Measurements from ENCODE around the gene TK2.

TK2 gene

DNA sequence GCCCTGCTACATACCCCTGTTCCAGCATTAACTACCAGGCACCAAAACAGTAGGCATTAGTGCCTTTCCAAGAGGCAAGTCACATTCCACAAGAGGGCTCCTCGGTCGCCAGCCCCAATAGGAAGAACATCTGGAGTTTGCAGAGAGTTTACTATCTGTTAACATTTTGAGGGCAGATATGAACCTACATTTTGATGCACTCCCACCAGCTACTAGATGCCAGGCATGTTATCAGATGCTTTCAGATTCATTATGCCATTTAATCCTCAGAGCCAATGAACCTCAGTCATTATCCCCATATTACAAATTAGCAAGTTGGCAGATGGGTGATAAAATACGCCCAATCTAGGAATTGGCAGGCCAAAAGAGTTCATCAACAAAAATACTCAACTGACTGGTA, 25.1 kb upstream of the TK2 start:
- H4K20me1 ChIP-seq (ENCODE audit: insufficient read depth, low read length) = no peaks in the 10 kb centered on the region
- TF ChIP-seq EZH2 (optimal IDR thresholded peaks at IDR 0.05; ENCODE audit: low read depth, low read length) = no peak
- DNase-seq = no peak
- H3K9me3 ChIP-seq (replicated peaks; ENCODE audit: insufficient read depth, low read length) = no peaks in the 10 kb centered on the region
- no peak overlapping the region for H3K4me3 ChIP-seq (ENCODE audit: low read length)
- H2AFZ ChIP-seq (ENCODE audit: low read length) = no peak overlapping the region
- no peaks in the 10 kb centered on the region for H3K4me1 ChIP-seq (ENCODE audit: low read length)
- no peaks in the 10 kb centered on the region for H3K9me2 ChIP-seq (replicated peaks; ENCODE audit: insufficient read depth, low read length)
- H3K27me3 ChIP-seq (replicated peaks; ENCODE audit: insufficient read depth, low read length) = no peaks in the 10 kb centered on the region
- H3K9ac ChIP-seq (ENCODE audit: low read length) = no peak overlapping the region
- H3K27ac ChIP-seq (ENCODE audit: low read length) = no peak overlapping the region
- no peaks in the 10 kb centered on the region for H3K36me3 ChIP-seq (replicated peaks; ENCODE audit: insufficient read depth, low read length)
- H3K4me2 ChIP-seq (ENCODE audit: low read depth, low read length) = no peak overlapping the region
- no peaks in the 10 kb centered on the region for H3F3A ChIP-seq (ENCODE audit: insufficient read depth, low read length)
- no peaks in the 10 kb centered on the region for H3K79me2 ChIP-seq (ENCODE audit: low read length)

DNA sequence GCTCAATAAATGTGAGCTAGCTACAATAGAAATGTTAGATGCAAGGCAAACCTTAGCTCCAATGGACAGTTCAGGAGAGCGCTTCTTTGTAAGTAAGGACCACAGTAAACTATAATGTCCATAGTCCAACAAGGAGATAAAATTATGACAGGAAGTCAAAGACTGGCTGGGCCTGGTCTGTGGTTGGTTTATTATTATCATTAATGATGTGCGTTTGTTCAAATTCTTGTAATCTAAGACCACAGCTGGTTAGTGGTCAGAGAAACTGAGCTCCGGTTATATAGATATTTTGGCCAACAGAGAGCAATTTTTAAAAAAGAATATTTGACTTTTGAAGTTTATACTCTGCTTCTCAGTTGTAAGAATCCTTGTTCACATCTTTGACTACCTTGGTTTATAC, 24.6 kb upstream of the TK2 start:
- no peaks in the 10 kb centered on the region for H3K4me1 ChIP-seq (ENCODE audit: low read length)

DNA sequence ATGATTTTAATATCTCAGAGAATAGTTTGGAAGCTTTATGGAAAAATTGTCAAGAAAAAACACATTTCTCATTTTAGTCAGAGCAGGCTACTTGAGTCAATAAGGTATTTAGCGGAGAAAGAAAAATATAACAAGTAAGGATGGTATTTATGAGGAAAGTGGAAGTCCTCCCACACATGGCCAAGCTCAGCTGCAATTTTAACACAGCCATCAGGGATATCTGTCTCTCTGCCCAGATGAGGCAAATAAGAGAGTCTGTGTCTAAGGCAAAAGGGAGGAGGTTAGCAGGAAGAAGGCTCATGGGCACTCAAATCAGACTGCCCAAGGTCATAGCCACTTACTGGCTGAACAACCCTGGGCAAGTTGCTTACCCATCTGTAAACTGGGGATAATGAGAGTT, 24.2 kb upstream of the TK2 start:
- Histone ChIP-seq H4K20me1 (ENCODE audit: insufficient read depth, low read length) (no peaks in the 10 kb centered on the region), H3K36me3 (replicated peaks; ENCODE audit: insufficient read depth, low read length) (no peaks in the 10 kb centered on the region), H3K4me3 (ENCODE audit: low read length) (no peak overlapping the region), H3K9ac (ENCODE audit: low read length) (no peak overlapping the region), H3F3A (ENCODE audit: insufficient read depth, low read length) (0 out of 2 replicates have a peak, but pooled peaks cover 4% of the 10 kb centered on the region), H3K4me1 (ENCODE audit: low read length) (no peaks in the 10 kb centered on the region), H3K27me3 (replicated peaks; ENCODE audit: insufficient read depth, low read length) (no peaks in the 10 kb centered on the region), H3K27ac (ENCODE audit: low read length) (no peak overlapping the region), H3K9me2 (replicated peaks; ENCODE audit: insufficient read depth, low read length) (no peaks in the 10 kb centered on the region), H2AFZ (ENCODE audit: low read length) (no peak overlapping the region), H3K79me2 (ENCODE audit: low read length) (no peaks in the 10 kb centered on the region), H3K9me3 (replicated peaks; ENCODE audit: insufficient read depth, low read length) (no peaks in the 10 kb centered on the region), H3K4me2 (ENCODE audit: low read depth, low read length) (no peak overlapping the region)
- TF ChIP-seq, protein P1, sequence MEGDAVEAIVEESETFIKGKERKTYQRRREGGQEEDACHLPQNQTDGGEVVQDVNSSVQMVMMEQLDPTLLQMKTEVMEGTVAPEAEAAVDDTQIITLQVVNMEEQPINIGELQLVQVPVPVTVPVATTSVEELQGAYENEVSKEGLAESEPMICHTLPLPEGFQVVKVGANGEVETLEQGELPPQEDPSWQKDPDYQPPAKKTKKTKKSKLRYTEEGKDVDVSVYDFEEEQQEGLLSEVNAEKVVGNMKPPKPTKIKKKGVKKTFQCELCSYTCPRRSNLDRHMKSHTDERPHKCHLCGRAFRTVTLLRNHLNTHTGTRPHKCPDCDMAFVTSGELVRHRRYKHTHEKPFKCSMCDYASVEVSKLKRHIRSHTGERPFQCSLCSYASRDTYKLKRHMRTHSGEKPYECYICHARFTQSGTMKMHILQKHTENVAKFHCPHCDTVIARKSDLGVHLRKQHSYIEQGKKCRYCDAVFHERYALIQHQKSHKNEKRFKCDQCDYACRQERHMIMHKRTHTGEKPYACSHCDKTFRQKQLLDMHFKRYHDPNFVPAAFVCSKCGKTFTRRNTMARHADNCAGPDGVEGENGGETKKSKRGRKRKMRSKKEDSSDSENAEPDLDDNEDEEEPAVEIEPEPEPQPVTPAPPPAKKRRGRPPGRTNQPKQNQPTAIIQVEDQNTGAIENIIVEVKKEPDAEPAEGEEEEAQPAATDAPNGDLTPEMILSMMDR (IDR thresholded peaks at IDR 0.05; ENCODE audit: low read length) = no peak
- TF ChIP-seq EZH2 (optimal IDR thresholded peaks at IDR 0.05; ENCODE audit: low read depth, low read length) (no peak), EZH2phosphoT487 (IDR thresholded peaks at IDR 0.05; ENCODE audit: low read length) (no peak)
- DNase-seq = no peak

More for the DNA sequence above, 24.6 kb upstream of the TK2 start:
- H3K9ac ChIP-seq (ENCODE audit: low read length) = no peak overlapping the region
- H3F3A ChIP-seq (ENCODE audit: insufficient read depth, low read length) = no peaks in the 10 kb centered on the region
- no peak overlapping the region for H3K27ac ChIP-seq (ENCODE audit: low read length)
- H3K27me3 ChIP-seq (replicated peaks; ENCODE audit: insufficient read depth, low read length) = no peaks in the 10 kb centered on the region
- H4K20me1 ChIP-seq (ENCODE audit: insufficient read depth, low read length) = no peaks in the 10 kb centered on the region
- DNase-seq = no peak
- H3K9me2 ChIP-seq (replicated peaks; ENCODE audit: insufficient read depth, low read length) = no peaks in the 10 kb centered on the region
- H3K4me2 ChIP-seq (ENCODE audit: low read depth, low read length) = no peak overlapping the region
- no peaks in the 10 kb centered on the region for H3K36me3 ChIP-seq (replicated peaks; ENCODE audit: insufficient read depth, low read length)
- no peaks in the 10 kb centered on the region for H3K79me2 ChIP-seq (ENCODE audit: low read length)
- no peaks in the 10 kb centered on the region for H3K9me3 ChIP-seq (replicated peaks; ENCODE audit: insufficient read depth, low read length)
- no peak overlapping the region for H3K4me3 ChIP-seq (ENCODE audit: low read length)
- H2AFZ ChIP-seq (ENCODE audit: low read length) = no peak overlapping the region
- TF ChIP-seq, protein P1 (IDR thresholded peaks at IDR 0.05; ENCODE audit: low read length) = no peak
- TF ChIP-seq EZH2 (optimal IDR thresholded peaks at IDR 0.05; ENCODE audit: low read depth, low read length) (no peak), EZH2phosphoT487 (IDR thresholded peaks at IDR 0.05; ENCODE audit: low read length) (no peak)

DNA sequence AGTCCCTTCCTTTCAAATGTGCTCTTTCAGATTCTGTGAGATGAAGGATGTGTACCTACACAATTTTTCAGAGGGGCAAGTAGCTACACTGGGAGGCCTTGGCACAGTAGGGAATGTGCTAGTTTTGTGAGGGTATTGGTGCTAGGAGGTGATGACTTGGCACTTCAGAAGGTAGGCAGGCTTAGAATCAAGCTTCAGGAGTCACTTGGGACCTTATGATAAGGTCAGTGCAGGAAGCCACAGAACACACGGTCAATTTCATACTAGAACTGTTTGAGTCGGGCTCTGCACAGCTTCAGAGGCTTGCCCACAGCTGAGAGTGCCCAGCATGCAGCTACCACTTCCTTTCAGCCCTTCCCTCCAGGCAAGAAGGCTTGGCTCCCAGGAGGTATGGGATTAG, 22.4 kb upstream of the TK2 start:
- H3K4me2 ChIP-seq (ENCODE audit: low read depth, low read length) = no peak overlapping the region

More for the DNA sequence above, 22.4 kb upstream of the TK2 start:
- TF ChIP-seq, protein P1 (IDR thresholded peaks at IDR 0.05; ENCODE audit: low read length) = no peak
- TF ChIP-seq EZH2 (optimal IDR thresholded peaks at IDR 0.05; ENCODE audit: low read depth, low read length) = no peak
- TF ChIP-seq EZH2phosphoT487 (IDR thresholded peaks at IDR 0.05; ENCODE audit: low read length) = no peak
- no peaks in the 10 kb centered on the region for H3K79me2 ChIP-seq (ENCODE audit: low read length)
- no peaks in the 10 kb centered on the region for H4K20me1 ChIP-seq (ENCODE audit: insufficient read depth, low read length)
- no peak overlapping the region for H3K27ac ChIP-seq (ENCODE audit: low read length)
- no peak for DNase-seq
- no peak overlapping the region for H3K4me3 ChIP-seq (ENCODE audit: low read length)
- H3K36me3 ChIP-seq (replicated peaks; ENCODE audit: insufficient read depth, low read length) = no peaks in the 10 kb centered on the region
- no peak overlapping the region for H3K9ac ChIP-seq (ENCODE audit: low read length)
- H3K27me3 ChIP-seq (replicated peaks; ENCODE audit: insufficient read depth, low read length) = no peaks in the 10 kb centered on the region
- no peaks in the 10 kb centered on the region for H3K9me2 ChIP-seq (replicated peaks; ENCODE audit: insufficient read depth, low read length)
- H3F3A ChIP-seq (ENCODE audit: insufficient read depth, low read length) = 0 out of 2 replicates have a peak, but pooled peaks cover 5% of the 10 kb centered on the region
- H3K4me1 ChIP-seq (ENCODE audit: low read length) = no peaks in the 10 kb centered on the region
- H2AFZ ChIP-seq (ENCODE audit: low read length) = no peak overlapping the region
- H3K9me3 ChIP-seq (replicated peaks; ENCODE audit: insufficient read depth, low read length) = no peaks in the 10 kb centered on the region

All from MM.1S (cell line).